H1 (cell line): Measurements from ENCODE around the gene MYOD1. TPM values are rescaled to one million over a fixed set of nuclear protein-coding genes. Genes with fewer than 3 reads are reported as not detected.

Experiments used
- CTCF ChIA-PET: fragments of 300-600 bp; sonication (Branson Sonifier 250); formaldehyde crosslinking; loops from one replicate; lab custom pipeline; 2021; ENCODE audit not compliant: partially characterized antibody; lab: Charles Lee
- POLR2A ChIA-PET: fragments of 300-600 bp; sonication (Branson Sonifier 250); formaldehyde crosslinking; loops from one replicate; lab custom pipeline; 2021; ENCODE audit warnings: inconsistent platforms; ENCODE audit not compliant: partially characterized antibody; lab: Charles Lee
- DNase-seq, 2 experiments: peaks; one replicate each; pipeline versions ENCODE4 v3.0.0 to v3.0.0-alpha.2; 2010 to 2022; ENCODE audit warnings: low spot score in 2 of 2, low read depth in 1 of 2, mixed read lengths in 1 of 2
- FAIRE-seq: peaks from 2 replicates; lab custom pipeline; 2011; peaks lifted over from hg19 to GRCh38; lab: Jason Lieb, UNC
- H2AFZ ChIP-seq: 2 replicates; pipeline ENCODE4 v1.8.1; 2012; ENCODE audit warnings: low read length, inconsistent platforms
- H2AK5ac ChIP-seq: 2 replicates; pipeline ENCODE4 v1.6.1; 2013; ENCODE audit warnings: low read depth, low read length
- H2BK120ac ChIP-seq: replicated peaks from 2 replicates; pipeline ENCODE3; 2013; ENCODE audit warnings: low read depth, low read length, inconsistent platforms
- H2BK12ac ChIP-seq: 2 replicates; pipeline ENCODE4 v1.6.1; 2013; ENCODE audit warnings: low read depth, low read length
- H2BK15ac ChIP-seq: 2 replicates; pipeline ENCODE4 v1.6.1; 2013; ENCODE audit warnings: low read length
- H2BK20ac ChIP-seq: 2 replicates; pipeline ENCODE4 v1.6.1; 2013; ENCODE audit warnings: low read length
- H2BK5ac ChIP-seq: 2 replicates; pipeline ENCODE4 v1.6.1; 2013; ENCODE audit warnings: low read depth, low read length
- H3K14ac ChIP-seq: 2 replicates; pipeline ENCODE4 v1.6.1; 2013; ENCODE audit warnings: inconsistent platforms; ENCODE audit not compliant: insufficient read length
- H3K18ac ChIP-seq: 2 replicates; pipeline ENCODE4 v1.6.1; 2013; ENCODE audit warnings: low read length; ENCODE audit errors: extremely low read depth
- H3K23ac ChIP-seq: 2 replicates; pipeline ENCODE4 v1.6.1; 2013; ENCODE audit warnings: inconsistent platforms; ENCODE audit not compliant: insufficient read length
- H3K23me2 ChIP-seq: 2 replicates; pipeline ENCODE4 v1.6.1; 2013; ENCODE audit warnings: low read depth, low read length
- H3K27ac ChIP-seq: 2 replicates; pipeline ENCODE4 v1.6.1; 2011; ENCODE audit warnings: low read depth, low read length, inconsistent platforms
- H3K27me3 ChIP-seq, 4 experiments: replicated peaks in 1 of 4; 1 replicate in 1 of 4; 2 replicates in 3 of 4; pipeline versions ENCODE4 v1.6.1 to v1.8.1; 2011 to 2013; ENCODE audit warnings: low read length in 3 of 4, mild to moderate bottlenecking in 3 of 4, inconsistent platforms in 2 of 4, mixed read lengths in 2 of 4, moderate library complexity in 1 of 4; ENCODE audit not compliant: control insufficient read depth in 3 of 4, insufficient read depth in 3 of 4; ENCODE audit errors: extremely low read depth in 1 of 4
- H3K36me3 ChIP-seq, 4 experiments: 2 replicates each; pipeline versions ENCODE4 v1.6.1 to v1.8.1; 2011 to 2013; ENCODE audit warnings: mild to moderate bottlenecking in 4 of 4, low read length in 3 of 4, moderate library complexity in 2 of 4, control low read depth in 1 of 4, inconsistent platforms in 1 of 4; ENCODE audit not compliant: insufficient read depth in 4 of 4, control insufficient read depth in 2 of 4
- H3K4ac ChIP-seq: replicated peaks from 2 replicates; pipeline ENCODE3; 2013; ENCODE audit warnings: low read length, low read depth, mixed read lengths, inconsistent platforms; ENCODE audit not compliant: insufficient read length
- H3K4me1 ChIP-seq, 4 experiments: replicated peaks in 1 of 4; 1 replicate in 1 of 4; 2 replicates in 3 of 4; pipeline versions ENCODE4 v1.6.1 to v1.8.1; 2011 to 2013; ENCODE audit warnings: low read length in 3 of 4, inconsistent platforms in 2 of 4, mixed read lengths in 1 of 4; ENCODE audit not compliant: insufficient read depth in 4 of 4, control insufficient read depth in 3 of 4
- H3K4me2 ChIP-seq, 2 experiments: 2 replicates each; pipeline versions ENCODE4 v1.6.1 to v1.8.1; 2011 to 2013; ENCODE audit warnings: low read depth in 2 of 2, low read length in 2 of 2, control low read depth in 1 of 2, inconsistent platforms in 1 of 2, mild to moderate bottlenecking in 1 of 2; ENCODE audit not compliant: insufficient read depth in 1 of 2
- H3K4me3 ChIP-seq, 4 experiments: fragments of 200-600, 300-600 bp in 1 of 4; sonication (generic), shearing (Covaris generic), sonication (Bioruptor Twin) in 1 of 4; 2 replicates each; pipeline versions ENCODE4 v1.5.1 to v1.8.1; 2011 to 2016; ENCODE audit warnings: low read length in 4 of 4, low read depth in 3 of 4, control low read depth in 2 of 4, inconsistent platforms in 2 of 4, mild to moderate bottlenecking in 2 of 4, mixed read lengths in 1 of 4, moderate library complexity in 1 of 4; ENCODE audit not compliant: insufficient read depth in 2 of 4; ENCODE audit errors: extremely low read depth in 1 of 4
- H3K56ac ChIP-seq: replicated peaks from 2 replicates; pipeline ENCODE3; 2013; ENCODE audit warnings: low read depth, mild to moderate bottlenecking, mixed read lengths, low read length, inconsistent platforms; ENCODE audit not compliant: insufficient read length
- H3K79me1 ChIP-seq: 2 replicates; pipeline ENCODE4 v1.6.1; 2013; ENCODE audit warnings: low read depth, low read length, control low read depth
- H3K79me2 ChIP-seq, 2 experiments: 2 replicates each; pipeline versions ENCODE4 v1.6.1 to v1.8.1; 2012 to 2013; ENCODE audit warnings: low read length in 2 of 2, mild to moderate bottlenecking in 2 of 2, inconsistent platforms in 1 of 2; ENCODE audit not compliant: insufficient read depth in 2 of 2, control insufficient read depth in 1 of 2
- H3K9ac ChIP-seq, 4 experiments: replicated peaks in 1 of 4; 1 replicate in 1 of 4; 2 replicates in 3 of 4; pipeline versions ENCODE4 v1.6.1 to v1.8.1; 2011 to 2013; ENCODE audit warnings: low read depth in 3 of 4, low read length in 3 of 4, control low read depth in 2 of 4, mild to moderate bottlenecking in 2 of 4, moderate library complexity in 2 of 4, inconsistent platforms in 1 of 4; ENCODE audit errors: extremely low read depth in 1 of 4
- H3K9me3 ChIP-seq, 2 experiments: 2 replicates each; pipeline versions ENCODE4 v1.6.1 to v1.8.1; 2012 to 2013; ENCODE audit warnings: mild to moderate bottlenecking in 2 of 2, moderate library complexity in 2 of 2, control low read depth in 1 of 2, inconsistent platforms in 1 of 2, low read depth in 1 of 2, low read length in 1 of 2, mixed read lengths in 1 of 2; ENCODE audit not compliant: insufficient read depth in 2 of 2
- H4K20me1 ChIP-seq, 2 experiments: replicated peaks in 1 of 2; 2 replicates each; pipeline versions ENCODE3 to v1.8.1; 2011 to 2013; ENCODE audit warnings: inconsistent platforms in 2 of 2, low read length in 2 of 2, mild to moderate bottlenecking in 1 of 2; ENCODE audit not compliant: insufficient read depth in 2 of 2, control insufficient read depth in 1 of 2
- H4K5ac ChIP-seq: 2 replicates; pipeline ENCODE4 v1.6.1; 2013; ENCODE audit warnings: low read length, low read depth, mixed read lengths, inconsistent platforms; ENCODE audit not compliant: insufficient read length
- H4K8ac ChIP-seq: 2 replicates; pipeline ENCODE4 v1.8.0; 2013; ENCODE audit warnings: mild to moderate bottlenecking, moderate library complexity, low read length, inconsistent platforms; ENCODE audit not compliant: insufficient read depth; ENCODE audit errors: extremely low read depth
- H4K91ac ChIP-seq: replicated peaks from 2 replicates; pipeline ENCODE3; 2013; ENCODE audit warnings: low read length, mixed read lengths, inconsistent platforms; ENCODE audit not compliant: insufficient read length
- CBX5 ChIP-seq: fragments of 300-800, 300-1000 bp; sonication (generic); IDR thresholded peaks from 2 replicates; pipeline ENCODE4 v1.7.1; 2016; ENCODE audit warnings: antibody characterized with exemption, low read length, low read depth
- CBX8 ChIP-seq: fragments of 300-800, 300-1000 bp; sonication (generic); IDR thresholded peaks from 2 replicates; pipeline ENCODE4 v1.7.1; 2016; ENCODE audit warnings: low read depth, low read length, borderline replicate concordance
- HDAC2 ChIP-seq, 2 experiments: fragments of 300-600 bp in 1 of 2; sonication (generic) in 1 of 2; IDR thresholded peaks; 2 replicates each; pipeline ENCODE4 v1.6.1; 2011 to 2012; ENCODE audit warnings: low read depth in 2 of 2, low read length in 2 of 2, mild to moderate bottlenecking in 2 of 2, moderate library complexity in 2 of 2, borderline replicate concordance in 1 of 2, inconsistent platforms in 1 of 2
- JUN ChIP-seq: IDR thresholded peaks from 2 replicates; pipeline ENCODE4 v1.6.1; 2011; ENCODE audit warnings: low read depth, mild to moderate bottlenecking, improper control_type of control experiment, low read length
- SIN3A ChIP-seq, 2 experiments: IDR thresholded peaks in 1 of 2; conservative IDR thresholded peaks in 1 of 2; 2 replicates each; pipeline ENCODE4 v1.6.1; 2011 to 2012; ENCODE audit warnings: low read length in 2 of 2, improper control_type of control experiment in 1 of 2, low read depth in 1 of 2, mild to moderate bottlenecking in 1 of 2
- TEAD4 ChIP-seq: IDR thresholded peaks from 2 replicates; pipeline ENCODE4 v1.6.1; 2012; ENCODE audit warnings: low read depth, low read length, inconsistent platforms, mixed read lengths
- WGBS, 2 experiments: shearing (Covaris generic) in 1 of 2; methylation state at CpG; one replicate each; pipeline versions ENCODE4 v1.1.6 to v1.1.7; 2013 to 2015; ENCODE audit warnings: low lambda C conversion rate in 2 of 2, mixed read lengths in 2 of 2, inconsistent platforms in 1 of 2, low coverage in 1 of 2, missing lambda C conversion rate in 1 of 2; ENCODE audit not compliant: insufficient replicate concordance in 2 of 2, insufficient coverage in 1 of 2, insufficient read length in 1 of 2; ENCODE audit errors: extremely low coverage in 1 of 2, missing lambda C conversion rate in 1 of 2; 5-methylcytosine and 5-hydroxymethylcytosine counted together
- polyA plus RNA-seq, 7 experiments: library from polyadenylated mRNA; depleted of rRNA in 3 of 7; stranded (reverse) in 5 of 7; unstranded in 2 of 7; fragments of >200 nt in 5 of 7; fragments of 200-250 nt in 2 of 7; gene quantifications; 1 replicate in 5 of 7; 2 replicates in 1 of 7; 4 replicates in 1 of 7; pipeline versions ENCODE4 v1.2.1 to v1.2.3, GENCODE V29; 2011 to 2013; ENCODE audit warnings: missing spikeins in 2 of 7, mixed read lengths in 2 of 7
- total RNA-seq: library from RNA; stranded (reverse); fragmentation: NEBNext Ultra II Directional; extraction: Animal tissue kit (Norgen Biotek cat#: 25700); gene quantifications from 2 replicates; pipeline ENCODE4 v1.2.1, GENCODE V29; 2021

The MYOD1 gene
- total and polyA plus RNA-seq, 2 of the 8 experiments (the other 6 are each of a cell fraction or from before 2014, with no cell fraction given): not detected

DNA sequence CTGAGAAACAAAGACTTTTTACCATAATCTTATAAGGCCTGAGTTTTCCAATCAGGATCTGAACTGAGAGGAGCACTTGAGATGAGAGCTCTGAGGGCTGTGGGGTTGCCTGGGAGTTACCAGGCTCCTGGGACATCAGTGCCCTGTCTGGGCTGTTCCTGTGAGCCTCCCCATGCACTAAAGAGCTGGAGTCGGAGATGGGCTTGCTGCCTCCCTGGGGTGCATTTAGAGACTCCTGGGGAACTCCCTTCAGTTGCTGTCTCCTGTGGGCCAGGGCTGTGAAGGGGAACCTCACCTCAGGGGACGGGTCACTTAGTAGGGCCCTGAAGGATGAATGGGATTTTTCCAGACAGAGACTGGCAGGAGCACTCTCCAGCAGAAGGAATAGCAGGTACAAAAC, 48.5 kb downstream of the MYOD1 start:
- H3K23ac ChIP-seq: no peak overlapping the region
- WGBS, 2 experiments: 66% methylated on average over 2 of the region's 2 CpGs; no CpG with 5 or more reads in 1 of the 2 experiments
- H3K4me1 ChIP-seq: peaks cover 0 to 5% (median 2%) of the 10 kb centered on the region in 4 experiments; a peak in 2 of 7 replicates
- H3K4me2 ChIP-seq: no peak overlapping the region
- no peak overlapping the region for H2BK15ac ChIP-seq
- no peak overlapping the region for H2BK12ac ChIP-seq
- no peak overlapping the region for H3K27ac ChIP-seq
- H3K79me2 ChIP-seq: no peaks in the 10 kb centered on the region
- no peak overlapping the region for H2AFZ ChIP-seq
- no peak for DNase-seq
- no peak overlapping the region for H3K4me3 ChIP-seq
- no peak overlapping the region for H2BK5ac ChIP-seq
- H3K4ac ChIP-seq: no peak overlapping the region
- H4K5ac ChIP-seq: no peak overlapping the region
- TF ChIP-seq CBX8 (no peak), CBX5 (no peak), JUN (no peak), HDAC2 (IDR thresholded peaks at IDR 0.05; ENCODE audit: borderline replicate concordance in 1 of 2, low read depth in 2 of 2, low read length in 2 of 2) (no peak), TEAD4 (no peak), SIN3A (conservative IDR thresholded peaks at IDR 0.05 in 1 of 2, IDR thresholded peaks at IDR 0.05 in 1 of 2; ENCODE audit: low read depth in 1 of 2, low read length in 2 of 2) (no peak)
- CTCF ChIA-PET: interaction anchor here (0.7 to 4.2 kb wide), 14 partner anchors 11 to 219 kb away, joined by 3 to 25 read pairs (median 5); no protein-coding TSS in a partner anchor
- H2AK5ac ChIP-seq: no peak overlapping the region
- H3K18ac ChIP-seq: no peak overlapping the region
- POLR2A ChIA-PET: no interaction called here
- no peak overlapping the region for H4K8ac ChIP-seq
- H3K56ac ChIP-seq: no peak overlapping the region
- peaks cover 11% of the 10 kb centered on the region; the same call in 1 of the 2 replicates for H3K23me2 ChIP-seq
- no peaks in the 10 kb centered on the region for H3K27me3 ChIP-seq
- no peak overlapping the region for H4K91ac ChIP-seq
- H3K36me3 ChIP-seq: no peaks in the 10 kb centered on the region
- no peak overlapping the region for H2BK120ac ChIP-seq
- peaks cover 0 to 2% of the 10 kb centered on the region in 2 experiments for H4K20me1 ChIP-seq
- no peak overlapping the region for H3K14ac ChIP-seq
- no peak overlapping the region for H3K9ac ChIP-seq
- H3K9me3 ChIP-seq: no peaks in the 10 kb centered on the region; a peak in 1 of 4 replicates
- H3K79me1 ChIP-seq: no peaks in the 10 kb centered on the region
- FAIRE-seq: no peak
- no peak overlapping the region for H2BK20ac ChIP-seq
